ENCODE results near the gene GRAP2. TPM values are rescaled to one million over a fixed set of nuclear protein-coding genes. Genes with fewer than 3 reads are reported as not detected.

The GRAP2 gene
- polyA plus RNA-seq, 1 of the 3 experiments (the other 2 are of a cell fraction): 0.13 TPM

GRCh38 chr22:39931251-39931650 is 30.4 kb downstream of the GRAP2 start (continued):
- TF ChIP-seq MAX (IDR thresholded peaks at IDR 0.05; ENCODE audit: low read depth): no peak
- TF ChIP-seq SIN3A (IDR thresholded peaks at IDR 0.05; ENCODE audit: borderline replicate concordance, low read depth, low read length): no peak
- no peak for TF ChIP-seq FOXM1 (IDR thresholded peaks at IDR 0.05; ENCODE audit: low read depth)

- DNase-seq: no peak
- Histone ChIP-seq H3K79me2 (ENCODE audit: insufficient read depth) (no peaks in the 10 kb centered on the region), H3K36me3 (replicated peaks in 1 of 2; ENCODE audit: control insufficient read depth in 1 of 2, insufficient read depth in 2 of 2, low read length in 1 of 2) (no peaks in the 10 kb centered on the region), H3K4me1 (ENCODE audit: control insufficient read depth in 1 of 2, insufficient read depth in 2 of 2, low read depth in 1 of 2, low read length in 1 of 2) (no peaks in the 10 kb centered on the region), H3K27me3 (ENCODE audit: insufficient read depth) (no peaks in the 10 kb centered on the region), H3K27ac (ENCODE audit: low read depth in 2 of 2, low read length in 1 of 2) (no peak overlapping the region), H3F3A (replicated peaks; ENCODE audit: insufficient read depth) (no peaks in the 10 kb centered on the region), H3K9me2 (no peaks in the 10 kb centered on the region), H4K20me1 (ENCODE audit: insufficient read depth) (no peaks in the 10 kb centered on the region), H2AFZ (ENCODE audit: low read depth) (no peak overlapping the region), H3K4me3 (ENCODE audit: low read depth in 2 of 2, low read length in 1 of 2) (no peak overlapping the region), H3K9me3 (no peaks in the 10 kb centered on the region), H3K4me2 (no peak overlapping the region), H3K9ac (no peak overlapping the region)
- TF ChIP-seq ELF1 (IDR thresholded peaks at IDR 0.05) (no peak), FOXM1 (IDR thresholded peaks at IDR 0.05; ENCODE audit: low read depth) (no peak), CHD2 (IDR thresholded peaks at IDR 0.05; ENCODE audit: low read length, partially characterized antibody) (no peak), RAD21 (IDR thresholded peaks at IDR 0.05; ENCODE audit: low read length) (no peak), PBX3 (IDR thresholded peaks at IDR 0.05) (no peak), NRF1 (IDR thresholded peaks at IDR 0.05; ENCODE audit: low read depth, low read length) (no peak), YY1 (IDR thresholded peaks at IDR 0.05; ENCODE audit: low read depth) (no peak), RXRA (IDR thresholded peaks at IDR 0.05; ENCODE audit: borderline replicate concordance, low read depth) (no peak), GABPA (IDR thresholded peaks at IDR 0.05; ENCODE audit: low read depth) (no peak), MXI1 (IDR thresholded peaks at IDR 0.05; ENCODE audit: low read depth, low read length) (no peak), MEF2A (IDR thresholded peaks at IDR 0.05; ENCODE audit: borderline replicate concordance, low read depth) (no peak), RCOR1 (IDR thresholded peaks at IDR 0.05; ENCODE audit: low read length) (no peak), EZH2phosphoT487 (IDR thresholded peaks at IDR 0.05; ENCODE audit: borderline replicate concordance, low read depth) (no peak), TAF1 (IDR thresholded peaks at IDR 0.05; ENCODE audit: borderline replicate concordance, low read depth, low read length) (no peak), POLR2AphosphoS5 (IDR thresholded peaks at IDR 0.05; ENCODE audit: low read depth, low read length) (no peak)
- TF ChIP-seq, protein P1, sequence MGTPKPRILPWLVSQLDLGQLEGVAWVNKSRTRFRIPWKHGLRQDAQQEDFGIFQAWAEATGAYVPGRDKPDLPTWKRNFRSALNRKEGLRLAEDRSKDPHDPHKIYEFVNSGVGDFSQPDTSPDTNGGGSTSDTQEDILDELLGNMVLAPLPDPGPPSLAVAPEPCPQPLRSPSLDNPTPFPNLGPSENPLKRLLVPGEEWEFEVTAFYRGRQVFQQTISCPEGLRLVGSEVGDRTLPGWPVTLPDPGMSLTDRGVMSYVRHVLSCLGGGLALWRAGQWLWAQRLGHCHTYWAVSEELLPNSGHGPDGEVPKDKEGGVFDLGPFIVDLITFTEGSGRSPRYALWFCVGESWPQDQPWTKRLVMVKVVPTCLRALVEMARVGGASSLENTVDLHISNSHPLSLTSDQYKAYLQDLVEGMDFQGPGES (IDR thresholded peaks at IDR 0.05; ENCODE audit: low read depth, low read length): no peak
- TF ChIP-seq, protein P2, sequence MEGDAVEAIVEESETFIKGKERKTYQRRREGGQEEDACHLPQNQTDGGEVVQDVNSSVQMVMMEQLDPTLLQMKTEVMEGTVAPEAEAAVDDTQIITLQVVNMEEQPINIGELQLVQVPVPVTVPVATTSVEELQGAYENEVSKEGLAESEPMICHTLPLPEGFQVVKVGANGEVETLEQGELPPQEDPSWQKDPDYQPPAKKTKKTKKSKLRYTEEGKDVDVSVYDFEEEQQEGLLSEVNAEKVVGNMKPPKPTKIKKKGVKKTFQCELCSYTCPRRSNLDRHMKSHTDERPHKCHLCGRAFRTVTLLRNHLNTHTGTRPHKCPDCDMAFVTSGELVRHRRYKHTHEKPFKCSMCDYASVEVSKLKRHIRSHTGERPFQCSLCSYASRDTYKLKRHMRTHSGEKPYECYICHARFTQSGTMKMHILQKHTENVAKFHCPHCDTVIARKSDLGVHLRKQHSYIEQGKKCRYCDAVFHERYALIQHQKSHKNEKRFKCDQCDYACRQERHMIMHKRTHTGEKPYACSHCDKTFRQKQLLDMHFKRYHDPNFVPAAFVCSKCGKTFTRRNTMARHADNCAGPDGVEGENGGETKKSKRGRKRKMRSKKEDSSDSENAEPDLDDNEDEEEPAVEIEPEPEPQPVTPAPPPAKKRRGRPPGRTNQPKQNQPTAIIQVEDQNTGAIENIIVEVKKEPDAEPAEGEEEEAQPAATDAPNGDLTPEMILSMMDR (IDR thresholded peaks at IDR 0.05): no peak
- WGBS (ENCODE audit: low lambda C conversion rate): 25% methylated on average over 2 of the region's 2 CpGs
- ChIA-PET POLR2A (no interaction called here), CTCF (no interaction called here)
Measured at GRCh38 chr22:39932166-39932565, 31.3 kb downstream of the GRAP2 start.
